Measurements from ENCODE around the gene UVRAG. TPM values are rescaled to one million over a fixed set of nuclear protein-coding genes. Genes with fewer than 3 reads are reported as not detected.

Gene UVRAG
- total and polyA plus RNA-seq, 4 donors, result 7.9 to 47.0 (median 20.1) TPM

DNA sequence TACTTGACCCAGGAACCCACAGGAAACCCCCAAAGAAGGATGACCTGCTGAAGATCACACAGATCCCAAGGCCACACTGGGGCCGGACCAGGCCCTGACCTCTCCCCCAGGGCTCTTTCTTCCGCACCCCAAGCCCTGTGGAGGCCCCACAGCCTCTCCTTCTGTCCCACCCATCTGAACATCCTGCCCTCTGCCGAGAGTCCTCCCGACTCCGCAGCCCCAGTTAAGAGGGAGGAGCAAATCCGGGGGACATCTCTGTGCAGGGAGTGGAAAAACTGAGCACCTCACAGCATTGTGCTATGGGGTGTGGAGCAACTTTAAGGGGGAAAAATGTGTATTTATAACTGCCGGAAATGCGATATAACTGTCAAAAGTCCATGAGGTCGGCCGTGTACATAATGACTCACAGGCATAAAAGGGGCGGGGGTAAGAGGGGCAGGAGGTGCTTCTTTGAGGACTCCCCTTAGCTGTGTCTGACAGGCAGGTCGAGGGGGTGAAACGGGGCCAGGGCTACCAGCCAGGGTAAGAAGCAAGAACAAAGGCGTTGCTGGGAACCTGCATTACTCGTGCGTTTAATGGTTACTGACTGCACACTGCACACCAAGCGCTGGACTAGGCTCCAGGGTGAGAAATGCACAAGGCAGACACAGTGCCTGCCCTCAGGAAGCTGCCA, 334.1 kb downstream of the UVRAG start:
- H3K27ac ChIP-seq (ENCODE audit: low read depth in 1 of 2, low read length in 2 of 2), result no peak overlapping the region
- WGBS, 2 donors, result 73 to 76% methylated on average over 16 to 17 of the region's 17 CpGs
- H3K36me3 ChIP-seq (ENCODE audit: control insufficient read depth in 1 of 2, insufficient read depth in 2 of 2, low read length in 1 of 2), result no peaks in the 10 kb centered on the region
- DNase-seq (peak in 1 of 2 donors; percentile 68), ATAC-seq (ENCODE audit: low FRiP score) (no peak)
- intact Hi-C loops (cut with DNase I), result no loop called here
- no peaks in the 10 kb centered on the region for H3K9me3 ChIP-seq (ENCODE audit: control insufficient read depth, low read length)
- no peaks in the 10 kb centered on the region for H3K4me1 ChIP-seq (ENCODE audit: control insufficient read depth in 1 of 2, insufficient read depth in 2 of 2, low read length in 2 of 2)
- no peaks in the 10 kb centered on the region for H3K27me3 ChIP-seq (ENCODE audit: control insufficient read depth in 1 of 2, insufficient read depth in 2 of 2, low read length in 1 of 2)
- no peak overlapping the region for H3K4me3 ChIP-seq (ENCODE audit: low read length in 2 of 2)

GRCh38 chr11:76149713-76150112, 334.7 kb downstream of the UVRAG start:
- WGBS, 2 donors, result 91 to 100% methylated on average over 6 of the region's 6 CpGs
- H3K27ac ChIP-seq (ENCODE audit: low read depth in 1 of 2, low read length in 2 of 2), result no peak overlapping the region
- no peaks in the 10 kb centered on the region for H3K9me3 ChIP-seq (ENCODE audit: control insufficient read depth, low read length)
- H3K27me3 ChIP-seq (ENCODE audit: control insufficient read depth in 1 of 2, insufficient read depth in 2 of 2, low read length in 1 of 2), result no peaks in the 10 kb centered on the region
- H3K4me1 ChIP-seq (ENCODE audit: control insufficient read depth in 1 of 2, insufficient read depth in 2 of 2, low read length in 2 of 2), result no peaks in the 10 kb centered on the region
- intact Hi-C loops (cut with DNase I), result loop anchor here (5.0 to 10.0 kb wide), 2 partner anchors 345 to 347 kb away; no protein-coding TSS in a partner anchor
- ATAC-seq (ENCODE audit: low FRiP score), result no peak
- no peak overlapping the region for H3K4me3 ChIP-seq (ENCODE audit: low read length in 2 of 2)
- peak in 1 of 2 donors; percentile 69 for DNase-seq
- no peaks in the 10 kb centered on the region for H3K36me3 ChIP-seq (ENCODE audit: control insufficient read depth in 1 of 2, insufficient read depth in 2 of 2, low read length in 1 of 2)

DNA sequence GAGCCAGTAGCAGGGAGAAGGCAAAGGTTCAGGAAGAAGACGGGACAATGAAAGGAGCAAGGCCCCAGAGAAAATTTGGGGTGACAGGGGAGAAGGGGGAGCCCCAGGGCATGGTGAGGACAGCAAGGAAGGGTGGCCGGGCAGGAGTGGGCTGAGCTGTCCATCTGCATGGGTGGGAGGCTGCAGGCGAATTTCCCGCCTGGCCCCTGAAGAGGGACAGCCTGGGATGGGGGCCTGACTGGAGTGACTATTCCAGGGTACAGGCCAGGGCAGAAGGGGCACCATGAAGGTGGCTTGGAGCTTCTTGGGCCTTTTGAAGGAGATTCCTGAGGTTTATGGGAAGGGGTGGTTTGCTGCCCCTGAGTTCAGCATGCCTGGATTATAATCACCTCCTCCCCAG, 335.1 kb downstream of the UVRAG start:
- Histone ChIP-seq H3K27ac (ENCODE audit: low read depth in 1 of 2, low read length in 2 of 2) (no peak overlapping the region), H3K4me3 (ENCODE audit: low read length in 2 of 2) (no peak overlapping the region), H3K36me3 (ENCODE audit: control insufficient read depth in 1 of 2, insufficient read depth in 2 of 2, low read length in 1 of 2) (no peaks in the 10 kb centered on the region), H3K4me1 (ENCODE audit: control insufficient read depth in 1 of 2, insufficient read depth in 2 of 2, low read length in 2 of 2) (no peaks in the 10 kb centered on the region), H3K27me3 (ENCODE audit: control insufficient read depth in 1 of 2, insufficient read depth in 2 of 2, low read length in 1 of 2) (no peaks in the 10 kb centered on the region), H3K9me3 (ENCODE audit: control insufficient read depth, low read length) (no peaks in the 10 kb centered on the region)
- DNase-seq, result no peak
- WGBS, 2 donors, result 98 to 99% methylated on average over 4 of the region's 4 CpGs
- ATAC-seq (ENCODE audit: low FRiP score), result no peak
- intact Hi-C loops (cut with DNase I), result loop anchor here (5.0 to 10.0 kb wide), 2 partner anchors 345 to 348 kb away; no protein-coding TSS in a partner anchor

GRCh38 chr11:76151556-76152085, 336.6 kb downstream of the UVRAG start:
- Histone ChIP-seq H3K27ac (ENCODE audit: low read depth in 1 of 2, low read length in 2 of 2) (no peak overlapping the region), H3K27me3 (ENCODE audit: control insufficient read depth in 1 of 2, insufficient read depth in 2 of 2, low read length in 1 of 2) (no peaks in the 10 kb centered on the region), H3K36me3 (ENCODE audit: control insufficient read depth in 1 of 2, insufficient read depth in 2 of 2, low read length in 1 of 2) (no peaks in the 10 kb centered on the region), H3K4me3 (ENCODE audit: low read length in 2 of 2) (no peak overlapping the region), H3K4me1 (ENCODE audit: control insufficient read depth in 1 of 2, insufficient read depth in 2 of 2, low read length in 2 of 2) (no peaks in the 10 kb centered on the region), H3K9me3 (ENCODE audit: control insufficient read depth, low read length) (no peaks in the 10 kb centered on the region)
- ATAC-seq (ENCODE audit: low FRiP score) (no peak), DNase-seq (peak in 1 of 2 donors; percentile 71)
- 75 to 80% methylated on average over 5 of the region's 5 CpGs for WGBS, 2 donors
- intact Hi-C loops (cut with DNase I), result loop anchor here (1.0 to 10.0 kb wide), 4 partner anchors 255 to 349 kb away; no protein-coding TSS in a partner anchor

DNA sequence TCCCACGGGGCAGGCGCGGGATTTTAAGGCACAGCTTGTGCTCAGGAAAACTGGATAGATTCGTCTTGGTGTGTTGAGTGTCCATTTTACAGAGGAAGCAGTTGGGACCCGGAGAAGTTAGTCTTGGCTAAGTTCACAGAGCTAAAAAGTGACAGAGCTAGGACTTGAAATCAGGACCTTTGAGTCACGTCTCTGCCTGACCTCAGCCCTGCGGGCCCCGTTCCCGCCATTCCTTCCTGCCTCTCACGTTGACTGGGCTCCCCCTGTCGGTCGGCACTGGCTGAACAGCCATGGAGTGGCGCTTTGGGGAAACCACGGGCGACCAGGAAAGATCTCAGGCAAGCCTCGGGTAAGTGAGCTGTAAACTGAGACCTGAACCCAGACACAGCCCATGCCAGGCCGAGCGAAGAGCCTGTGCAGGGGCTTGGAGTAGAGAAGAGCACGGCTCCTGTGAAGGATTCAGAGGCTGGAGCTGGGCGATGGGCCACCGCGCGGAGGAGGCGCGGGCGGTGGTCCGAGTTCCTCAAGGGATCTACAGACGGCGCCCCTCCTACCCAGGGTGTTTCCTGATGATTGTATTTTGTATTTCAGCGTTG, 337.2 kb downstream of the UVRAG start:
- Histone ChIP-seq H3K9me3 (ENCODE audit: control insufficient read depth, low read length) (no peaks in the 10 kb centered on the region), H3K4me1 (ENCODE audit: control insufficient read depth in 1 of 2, insufficient read depth in 2 of 2, low read length in 2 of 2) (no peaks in the 10 kb centered on the region), H3K4me3 (ENCODE audit: low read length in 2 of 2) (no peak overlapping the region), H3K36me3 (ENCODE audit: control insufficient read depth in 1 of 2, insufficient read depth in 2 of 2, low read length in 1 of 2) (no peaks in the 10 kb centered on the region), H3K27me3 (ENCODE audit: control insufficient read depth in 1 of 2, insufficient read depth in 2 of 2, low read length in 1 of 2) (no peaks in the 10 kb centered on the region), H3K27ac (ENCODE audit: low read depth in 1 of 2, low read length in 2 of 2) (no peak overlapping the region)
- ATAC-seq (ENCODE audit: low FRiP score), result peak; percentile 92
- intact Hi-C loops (cut with DNase I), result loop anchor here (1.0 to 10.0 kb wide), 4 partner anchors 256 to 350 kb away; no protein-coding TSS in a partner anchor
- 10 to 11% methylated on average over 30 of the region's 30 CpGs for WGBS, 2 donors
- peak; percentile 93 to 97 for DNase-seq

DNA sequence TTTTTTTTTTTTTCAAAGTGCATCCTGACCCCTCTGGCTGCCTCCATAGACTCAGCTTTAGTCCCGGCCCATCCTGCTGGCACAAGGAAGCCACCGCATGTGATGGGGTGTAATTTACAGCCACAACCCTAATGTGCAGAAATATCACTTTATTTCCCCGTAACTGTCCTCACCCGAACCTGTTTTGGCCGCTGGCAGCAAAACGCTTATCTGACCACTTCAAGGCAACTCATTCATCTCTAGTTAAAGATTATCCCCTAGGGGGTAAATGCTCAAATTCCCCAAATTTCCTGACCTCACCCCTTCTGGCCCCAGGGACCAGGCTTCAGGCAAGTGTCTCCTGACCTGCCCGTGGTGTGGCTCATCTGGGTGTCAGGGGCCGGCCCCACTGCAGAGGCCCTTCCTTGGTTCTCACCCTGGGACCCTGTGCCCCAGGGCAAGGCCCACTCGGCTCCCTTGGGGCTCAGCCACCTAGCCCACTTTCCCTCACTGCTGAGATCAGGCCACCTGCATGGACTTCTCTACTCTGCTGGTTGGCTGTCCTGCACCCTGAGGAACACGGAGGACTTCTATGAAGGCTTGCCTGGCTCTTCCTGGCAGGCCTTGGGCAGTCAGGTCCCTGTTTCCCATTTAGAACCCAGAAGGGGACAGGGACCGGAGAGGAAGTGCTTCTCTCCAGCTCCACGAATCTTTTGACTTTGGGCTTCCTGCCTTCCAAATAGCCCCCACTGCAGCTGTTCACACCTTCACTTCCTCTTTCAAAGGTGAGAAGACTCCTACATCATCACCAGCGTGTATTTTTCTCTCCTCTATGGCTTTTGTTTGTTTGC, 337.9 kb downstream of the UVRAG start:
- DNase-seq (no peak), ATAC-seq (ENCODE audit: low FRiP score) (no peak)
- 76 to 80% methylated on average over 13 of the region's 13 CpGs for WGBS, 2 donors
- no peaks in the 10 kb centered on the region for H3K27me3 ChIP-seq (ENCODE audit: control insufficient read depth in 1 of 2, insufficient read depth in 2 of 2, low read length in 1 of 2)
- intact Hi-C loops (cut with DNase I), result loop anchor here (1.0 to 10.0 kb wide), 4 partner anchors 257 to 351 kb away; no protein-coding TSS in a partner anchor
- no peaks in the 10 kb centered on the region for H3K36me3 ChIP-seq (ENCODE audit: control insufficient read depth in 1 of 2, insufficient read depth in 2 of 2, low read length in 1 of 2)
- H3K4me3 ChIP-seq (ENCODE audit: low read length in 2 of 2), result no peak overlapping the region
- H3K9me3 ChIP-seq (ENCODE audit: control insufficient read depth, low read length), result no peaks in the 10 kb centered on the region
- no peaks in the 10 kb centered on the region for H3K4me1 ChIP-seq (ENCODE audit: control insufficient read depth in 1 of 2, insufficient read depth in 2 of 2, low read length in 2 of 2)
- no peak overlapping the region for H3K27ac ChIP-seq (ENCODE audit: low read depth in 1 of 2, low read length in 2 of 2)

DNA sequence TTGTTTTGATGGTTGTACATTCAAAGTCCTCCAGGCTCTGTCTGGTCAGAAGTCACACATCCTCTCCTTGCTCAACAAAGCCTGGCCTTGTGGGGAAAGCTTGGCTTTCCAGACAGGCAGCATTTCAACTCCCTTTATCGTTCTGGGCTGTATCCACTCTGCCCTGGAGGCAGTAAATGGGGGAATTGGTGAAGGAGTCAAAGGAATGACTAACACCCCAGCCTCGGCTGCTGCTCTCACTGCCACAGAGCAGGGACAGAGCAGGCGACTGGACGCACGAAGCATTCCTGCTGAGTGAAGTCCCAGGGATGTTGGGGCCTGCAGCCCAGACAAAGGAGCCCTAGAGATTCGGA, 338.5 kb downstream of the UVRAG start:
- Histone ChIP-seq H3K4me1 (ENCODE audit: control insufficient read depth in 1 of 2, insufficient read depth in 2 of 2, low read length in 2 of 2) (no peaks in the 10 kb centered on the region), H3K27ac (ENCODE audit: low read depth in 1 of 2, low read length in 2 of 2) (no peak overlapping the region), H3K27me3 (ENCODE audit: control insufficient read depth in 1 of 2, insufficient read depth in 2 of 2, low read length in 1 of 2) (no peaks in the 10 kb centered on the region), H3K36me3 (ENCODE audit: control insufficient read depth in 1 of 2, insufficient read depth in 2 of 2, low read length in 1 of 2) (no peaks in the 10 kb centered on the region), H3K4me3 (ENCODE audit: low read length in 2 of 2) (no peak overlapping the region), H3K9me3 (ENCODE audit: control insufficient read depth, low read length) (no peaks in the 10 kb centered on the region)
- ATAC-seq (ENCODE audit: low FRiP score), result no peak
- intact Hi-C loops (cut with DNase I), result loop anchor here (2.0 to 10.0 kb wide), 3 partner anchors 261 to 351 kb away; no protein-coding TSS in a partner anchor
- 74 to 79% methylated on average over 6 of the region's 6 CpGs for WGBS, 2 donors
- DNase-seq, result peak in 1 of 2 donors; percentile 68

GRCh38 chr11:76155500-76156227, 340.7 kb downstream of the UVRAG start:
- H3K36me3 ChIP-seq (ENCODE audit: control insufficient read depth in 1 of 2, insufficient read depth in 2 of 2, low read length in 1 of 2), result no peaks in the 10 kb centered on the region
- H3K27ac ChIP-seq (ENCODE audit: low read depth in 1 of 2, low read length in 2 of 2), result no peak overlapping the region
- H3K27me3 ChIP-seq (ENCODE audit: control insufficient read depth in 1 of 2, insufficient read depth in 2 of 2, low read length in 1 of 2), result no peaks in the 10 kb centered on the region
- intact Hi-C loops (cut with DNase I), result loop anchor here in 1 of 2 donors (10.0 kb wide), 1 partner anchor 351 kb away; no protein-coding TSS in a partner anchor
- no peak for ATAC-seq (ENCODE audit: low FRiP score)
- no peak overlapping the region for H3K4me3 ChIP-seq (ENCODE audit: low read length in 2 of 2)
- DNase-seq, result no peak
- WGBS, 2 donors, result 85 to 87% methylated on average over 11 of the region's 11 CpGs
- no peaks in the 10 kb centered on the region for H3K9me3 ChIP-seq (ENCODE audit: control insufficient read depth, low read length)
- H3K4me1 ChIP-seq (ENCODE audit: control insufficient read depth in 1 of 2, insufficient read depth in 2 of 2, low read length in 2 of 2), result no peaks in the 10 kb centered on the region
